HUES48 (cell line): ENCODE results near the gene AGPAT3.

ENCODE experiments used
- H3K27ac ChIP-seq: one replicate; pipeline ENCODE4 v1.7.0; 2013; ENCODE audit warnings: low read depth, low read length, inconsistent platforms
- H3K27me3 ChIP-seq: 2 replicates; pipeline ENCODE4 v1.6.1; 2013; ENCODE audit warnings: mild to moderate bottlenecking, low read length; ENCODE audit not compliant: control insufficient read depth, insufficient read depth
- H3K36me3 ChIP-seq: 2 replicates; pipeline ENCODE4 v1.6.1; 2013; ENCODE audit warnings: low read length; ENCODE audit not compliant: control insufficient read depth, insufficient read depth
- H3K4me1 ChIP-seq: 2 replicates; pipeline ENCODE4 v1.6.1; 2013; ENCODE audit warnings: mild to moderate bottlenecking, low read length; ENCODE audit not compliant: control insufficient read depth, insufficient read depth
- H3K4me3 ChIP-seq: 2 replicates; pipeline ENCODE4 v1.5.1; 2013; ENCODE audit warnings: mild to moderate bottlenecking, low read depth, low read length
- H3K9ac ChIP-seq: 2 replicates; pipeline ENCODE4 v1.6.1; 2013; ENCODE audit warnings: mild to moderate bottlenecking, low read depth, low read length, moderate library complexity
- H3K9me3 ChIP-seq: 2 replicates; pipeline ENCODE4 v1.6.1; 2013; ENCODE audit warnings: low read length; ENCODE audit not compliant: control insufficient read depth, insufficient read depth

Gene AGPAT3

DNA sequence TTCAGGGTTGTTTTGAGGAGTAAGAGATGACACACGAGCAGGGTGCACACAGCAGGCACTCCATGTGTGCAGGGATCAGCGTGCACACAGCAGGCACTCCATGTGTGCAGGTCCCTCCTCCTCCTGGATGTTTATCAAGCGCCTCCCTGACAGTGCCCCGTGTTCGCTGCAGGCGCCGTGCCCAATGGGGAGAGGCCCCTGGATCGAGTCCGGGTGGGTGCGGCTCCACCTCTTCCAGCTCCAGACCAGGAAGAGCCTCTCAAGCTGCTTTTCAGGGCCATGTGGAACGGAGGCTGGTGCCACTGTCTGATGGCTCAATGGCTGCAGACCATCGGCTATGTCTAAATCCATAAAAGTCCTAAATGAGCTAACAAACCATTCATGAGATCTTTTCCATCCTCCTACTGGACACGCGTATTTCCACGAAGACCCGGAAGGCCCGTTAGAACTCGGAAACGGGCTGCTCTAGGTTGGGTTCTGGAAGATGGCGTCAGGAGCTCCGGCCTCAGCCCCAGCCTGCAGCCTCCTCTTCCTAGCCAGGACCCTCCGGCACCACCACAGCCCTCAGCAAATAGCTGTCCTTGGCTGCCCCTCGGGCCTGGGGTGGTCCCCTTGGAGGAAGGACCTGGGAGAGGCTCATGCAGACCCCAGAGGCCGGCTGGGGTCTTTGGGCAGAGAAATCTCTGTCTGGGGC, 39.6 kb upstream of the AGPAT3 start:
- Histone ChIP-seq H3K27me3 (no peaks in the 10 kb centered on the region), H3K9me3 (peaks cover 3% of the 10 kb centered on the region; the same call in 1 of the 2 replicates), H3K36me3 (no peaks in the 10 kb centered on the region), H3K27ac (no peak overlapping the region), H3K4me3 (no peak overlapping the region), H3K4me1 (peaks cover 6% of the 10 kb centered on the region; the same call in 1 of the 2 replicates), H3K9ac (no peak overlapping the region)

DNA sequence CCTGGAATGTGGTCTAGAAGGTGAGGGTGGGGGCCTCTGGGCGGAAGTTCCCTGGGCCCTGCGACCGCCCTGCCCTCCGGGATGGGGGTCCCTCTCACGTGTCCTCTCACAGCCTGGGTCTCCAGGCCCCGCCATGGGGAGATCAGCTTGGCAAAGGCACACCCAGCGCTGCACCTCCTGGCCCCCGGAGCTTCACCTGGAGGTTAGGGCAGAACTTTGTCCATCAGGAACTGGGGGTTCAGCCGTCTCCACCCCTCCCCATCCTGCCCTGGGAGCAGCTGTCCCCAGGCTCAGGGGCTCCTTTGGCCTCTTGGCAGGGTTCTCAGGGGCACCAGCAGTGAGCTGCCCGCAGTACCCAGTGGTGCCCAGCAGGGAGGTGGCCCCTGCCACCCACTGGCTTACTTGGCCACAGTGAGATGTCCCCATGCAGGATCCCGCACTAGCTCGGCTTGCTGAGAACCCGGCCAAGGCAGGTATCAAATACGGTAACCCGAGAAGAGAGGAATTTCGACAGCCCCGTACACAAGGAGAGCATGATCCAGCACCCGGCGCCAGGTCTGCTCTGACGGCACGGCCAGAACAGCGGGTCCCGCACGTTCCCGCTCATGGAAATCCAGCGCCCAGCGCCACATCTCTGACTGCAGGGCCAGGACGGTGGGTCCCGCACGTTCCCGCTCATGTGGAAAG, 38.9 kb upstream of the AGPAT3 start:
- no peaks in the 10 kb centered on the region for H3K36me3 ChIP-seq
- no peak overlapping the region for H3K27ac ChIP-seq
- H3K9me3 ChIP-seq = peaks cover 1% of the 10 kb centered on the region; the same call in 1 of the 2 replicates
- H3K4me1 ChIP-seq = peaks cover 6% of the 10 kb centered on the region; the same call in 1 of the 2 replicates
- no peak overlapping the region for H3K4me3 ChIP-seq
- no peak overlapping the region for H3K9ac ChIP-seq
- H3K27me3 ChIP-seq = no peaks in the 10 kb centered on the region

DNA sequence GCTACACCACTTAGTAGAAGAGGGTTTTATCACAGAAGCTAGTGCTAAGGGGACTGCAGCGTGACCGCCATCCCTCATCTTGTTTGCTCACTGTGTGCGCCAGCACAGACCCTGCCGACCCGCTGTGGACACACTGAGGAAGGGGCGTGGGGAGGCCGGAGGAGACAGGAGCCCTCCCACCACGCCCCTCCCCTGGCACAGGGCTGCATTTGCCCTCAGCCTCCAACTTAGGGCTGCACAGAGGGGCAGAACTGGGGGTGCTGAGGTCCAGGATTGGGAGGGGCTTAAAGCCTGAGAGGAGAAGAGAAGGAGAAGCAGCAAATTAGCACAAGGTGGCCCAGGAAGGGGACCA, 38.4 kb upstream of the AGPAT3 start:
- Histone ChIP-seq H3K9me3 (no peaks in the 10 kb centered on the region), H3K4me1 (peaks cover 6% of the 10 kb centered on the region; the same call in 1 of the 2 replicates), H3K36me3 (no peaks in the 10 kb centered on the region), H3K27ac (no peak overlapping the region), H3K27me3 (no peaks in the 10 kb centered on the region), H3K4me3 (no peak overlapping the region), H3K9ac (no peak overlapping the region)

DNA sequence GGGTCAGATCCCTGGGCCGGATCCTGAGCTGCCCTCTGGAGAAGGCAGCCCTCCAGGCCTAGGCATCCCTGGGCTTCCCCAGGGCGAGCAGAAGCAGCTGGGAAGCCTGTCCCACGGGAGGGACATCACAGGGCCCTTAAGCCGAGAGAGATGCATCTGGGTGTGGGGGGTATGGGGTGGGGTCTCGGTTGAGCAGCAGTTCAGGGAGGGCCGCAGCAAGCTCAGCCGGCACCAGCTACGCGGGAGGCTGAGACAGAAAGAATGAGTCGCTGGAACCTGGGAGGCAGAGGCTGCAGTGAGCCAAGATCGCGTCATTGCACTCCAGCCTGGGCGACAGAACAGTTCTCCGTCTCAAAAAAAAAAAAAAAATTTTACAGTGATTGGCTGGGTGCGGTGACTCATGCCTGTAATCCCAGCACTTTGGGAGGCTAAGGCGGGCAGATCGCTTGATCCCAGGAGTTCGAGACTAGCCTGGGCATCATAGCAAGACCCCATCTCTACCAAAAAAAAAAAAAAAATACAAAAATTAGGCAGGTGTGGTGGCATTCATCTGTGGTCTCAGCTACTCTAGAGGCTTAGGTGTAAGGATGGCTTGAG, 37.9 kb upstream of the AGPAT3 start:
- Histone ChIP-seq H3K27me3 (no peaks in the 10 kb centered on the region), H3K36me3 (no peaks in the 10 kb centered on the region), H3K27ac (no peak overlapping the region), H3K4me3 (no peak overlapping the region), H3K4me1 (peaks cover 6% of the 10 kb centered on the region; the same call in 1 of the 2 replicates), H3K9ac (no peak overlapping the region), H3K9me3 (no peaks in the 10 kb centered on the region)

DNA sequence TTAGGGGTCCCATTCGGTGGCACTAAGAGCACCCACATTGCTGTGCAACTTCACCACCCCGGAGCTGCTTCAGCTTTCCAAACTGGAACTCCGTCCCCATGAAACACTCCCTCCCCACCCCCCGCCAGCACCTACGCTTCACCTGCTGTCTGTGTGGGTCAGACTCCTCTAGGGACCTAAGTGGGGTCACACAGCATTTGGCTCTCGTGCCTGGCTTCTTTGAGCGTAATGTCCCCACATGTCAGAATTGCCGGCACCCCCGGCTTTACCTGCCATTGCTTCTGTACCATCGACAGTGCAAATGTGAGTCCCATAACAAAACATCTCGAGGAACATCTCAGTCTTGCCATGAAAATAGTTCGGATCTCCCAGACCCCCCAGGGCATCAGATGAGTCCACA, 35.9 kb upstream of the AGPAT3 start:
- H3K36me3 ChIP-seq = no peaks in the 10 kb centered on the region
- H3K9me3 ChIP-seq = no peaks in the 10 kb centered on the region
- H3K27ac ChIP-seq = no peak overlapping the region
- no peak overlapping the region for H3K4me3 ChIP-seq
- no peak overlapping the region for H3K9ac ChIP-seq
- H3K27me3 ChIP-seq = no peaks in the 10 kb centered on the region
- H3K4me1 ChIP-seq = peaks cover 6% of the 10 kb centered on the region; the same call in 1 of the 2 replicates

DNA sequence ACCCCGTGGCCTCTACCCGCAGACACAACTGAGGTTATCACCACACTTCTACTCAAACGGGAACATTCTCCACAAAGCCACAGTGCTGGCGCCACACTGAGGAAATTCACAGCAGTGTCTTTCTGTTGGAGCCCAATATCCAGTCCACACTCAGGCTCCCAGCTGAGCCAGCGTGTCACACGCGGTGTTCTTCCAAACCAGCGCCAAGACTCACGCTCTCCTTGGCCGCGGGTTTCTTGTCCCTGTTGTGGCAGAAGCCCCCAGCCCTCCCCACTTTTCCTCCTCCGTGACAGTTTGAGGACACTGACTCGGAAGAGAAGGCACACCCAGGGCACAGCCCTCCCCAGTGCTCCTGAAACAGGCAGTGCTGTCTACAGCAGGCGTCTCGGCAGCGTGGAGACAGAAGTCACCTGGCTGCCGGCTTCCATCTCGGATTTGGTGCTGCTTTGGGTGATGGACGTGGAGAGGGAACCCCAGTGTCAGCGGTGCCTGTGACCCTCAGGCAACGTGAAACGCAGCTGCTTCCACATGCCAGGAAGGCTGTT, 35.4 kb upstream of the AGPAT3 start:
- H3K4me3 ChIP-seq = no peak overlapping the region
- no peaks in the 10 kb centered on the region for H3K9me3 ChIP-seq
- H3K36me3 ChIP-seq = no peaks in the 10 kb centered on the region
- peaks cover 6% of the 10 kb centered on the region; the same call in 1 of the 2 replicates for H3K4me1 ChIP-seq
- no peaks in the 10 kb centered on the region for H3K27me3 ChIP-seq
- no peak overlapping the region for H3K9ac ChIP-seq
- H3K27ac ChIP-seq = no peak overlapping the region

DNA sequence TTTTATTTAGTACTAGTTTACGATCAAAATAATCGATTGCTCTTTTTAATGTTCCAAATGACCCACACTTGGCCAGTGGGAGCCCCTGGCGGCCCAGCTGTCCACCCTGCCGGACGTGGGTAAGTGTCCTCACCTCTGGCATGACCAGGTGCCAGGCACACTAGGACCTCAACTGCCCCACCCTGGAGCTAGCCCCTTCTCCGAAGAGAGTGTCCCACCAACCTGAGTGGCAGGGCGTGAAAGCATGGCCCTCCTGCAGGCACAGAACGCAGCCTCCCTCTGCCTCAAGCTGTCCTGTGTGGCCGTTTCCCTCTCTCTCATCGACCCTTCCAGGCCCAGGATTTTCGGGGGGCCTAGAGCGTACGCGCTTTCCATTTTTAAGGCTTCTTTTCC, 32.9 kb upstream of the AGPAT3 start:
- Histone ChIP-seq H3K4me1 (no peaks in the 10 kb centered on the region), H3K36me3 (no peaks in the 10 kb centered on the region), H3K4me3 (no peak overlapping the region), H3K27me3 (no peaks in the 10 kb centered on the region), H3K27ac (no peak overlapping the region), H3K9ac (no peak overlapping the region), H3K9me3 (no peaks in the 10 kb centered on the region)

DNA sequence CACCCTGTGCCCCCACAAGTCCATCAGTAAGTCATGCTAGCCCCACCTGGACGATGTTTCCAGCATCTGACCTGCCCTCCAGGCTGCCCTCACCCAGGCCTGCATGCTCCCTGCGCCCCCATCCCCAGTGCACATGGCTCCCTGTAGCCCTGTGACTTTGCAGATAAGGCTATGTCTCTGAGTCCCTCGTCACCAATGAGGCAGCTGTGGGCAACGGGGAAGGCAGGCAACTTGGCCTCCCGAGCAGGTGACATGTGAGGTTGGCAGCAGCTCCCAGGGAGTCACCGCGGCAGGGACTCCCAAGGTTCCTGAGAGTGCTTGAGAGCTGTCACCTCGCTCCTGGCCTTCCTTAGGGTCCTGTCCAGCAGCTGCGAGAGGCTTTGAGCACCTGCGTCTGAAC, 32.4 kb upstream of the AGPAT3 start:
- H3K9ac ChIP-seq = no peak overlapping the region
- no peaks in the 10 kb centered on the region for H3K36me3 ChIP-seq
- H3K27me3 ChIP-seq = no peaks in the 10 kb centered on the region
- H3K9me3 ChIP-seq = no peaks in the 10 kb centered on the region
- no peak overlapping the region for H3K27ac ChIP-seq
- H3K4me1 ChIP-seq = no peaks in the 10 kb centered on the region
- H3K4me3 ChIP-seq = no peak overlapping the region

DNA sequence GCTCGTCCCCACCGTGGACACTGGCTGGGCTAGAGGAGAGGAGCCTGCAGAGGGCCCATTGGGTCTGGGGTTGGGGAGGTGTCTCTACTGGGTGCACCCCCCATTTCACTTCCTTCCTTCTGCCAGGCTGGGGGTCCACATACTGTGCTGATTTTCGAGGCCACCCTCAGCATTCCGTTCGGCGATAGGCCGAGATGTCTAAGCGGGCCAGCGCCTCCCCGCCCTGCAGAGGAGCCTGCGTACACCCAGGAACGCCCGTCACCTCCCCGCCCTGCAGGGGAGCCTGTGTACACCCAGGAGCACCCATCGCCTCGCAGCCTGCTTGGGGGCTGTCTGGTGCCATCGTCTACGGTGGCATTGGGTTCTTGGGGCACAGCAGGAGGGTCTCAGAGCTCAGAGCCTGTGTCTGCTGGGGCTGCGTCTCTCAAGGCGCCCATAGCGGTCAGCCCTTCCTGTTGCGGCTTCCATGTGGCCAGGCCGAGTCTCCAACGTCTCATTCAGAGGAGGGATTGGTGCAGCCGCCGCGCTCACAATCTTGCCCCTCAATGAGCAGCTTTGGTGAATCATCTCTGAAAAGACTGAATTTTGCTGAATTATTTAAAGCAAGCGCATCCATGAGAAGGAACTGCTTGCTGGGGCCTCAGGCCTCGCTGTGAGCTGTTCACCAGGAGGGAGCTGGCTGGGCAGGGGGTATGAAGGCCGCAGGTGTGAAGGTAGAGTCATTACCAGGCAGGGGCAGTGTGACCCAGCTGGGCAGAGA, 30.7 kb upstream of the AGPAT3 start:
- H3K4me1 ChIP-seq = no peaks in the 10 kb centered on the region
- H3K9ac ChIP-seq = no peak overlapping the region
- no peak overlapping the region for H3K4me3 ChIP-seq
- no peaks in the 10 kb centered on the region for H3K36me3 ChIP-seq
- H3K27ac ChIP-seq = no peak overlapping the region
- H3K27me3 ChIP-seq = no peaks in the 10 kb centered on the region
- H3K9me3 ChIP-seq = no peaks in the 10 kb centered on the region

DNA sequence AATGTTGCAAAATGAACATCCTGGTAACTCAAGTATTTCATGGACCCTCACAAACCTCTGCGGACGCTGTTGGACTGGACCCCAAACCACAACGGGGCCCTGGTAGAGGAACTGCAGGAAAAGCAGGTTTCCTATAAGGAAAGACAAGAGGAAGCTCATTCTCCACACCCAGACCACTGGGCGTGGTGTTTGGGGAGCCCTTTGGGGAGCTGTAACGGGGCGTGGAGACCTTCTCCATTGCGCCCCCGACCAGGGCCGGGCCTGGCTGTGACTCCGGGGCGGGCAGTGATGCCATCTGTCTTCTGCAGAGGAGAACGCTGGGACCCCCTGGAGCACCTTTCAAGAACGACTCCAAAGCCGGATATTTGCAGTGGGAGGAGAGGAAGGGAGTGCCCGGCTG, 30.0 kb upstream of the AGPAT3 start:
- Histone ChIP-seq H3K27ac (no peak overlapping the region), H3K4me1 (no peaks in the 10 kb centered on the region), H3K9me3 (no peaks in the 10 kb centered on the region), H3K9ac (no peak overlapping the region), H3K4me3 (no peak overlapping the region), H3K36me3 (no peaks in the 10 kb centered on the region), H3K27me3 (no peaks in the 10 kb centered on the region)
